ENCODE measurements around the gene HIGD1B. TPM values are rescaled to one million over a fixed set of nuclear protein-coding genes. Genes with fewer than 3 reads are reported as not detected.
A peak's percentile ranks its signal among the peaks of the same experiment; 100 is the strongest.

Gene HIGD1B
- total RNA-seq, 4 donors from 2014 or later, result not detected

DNA sequence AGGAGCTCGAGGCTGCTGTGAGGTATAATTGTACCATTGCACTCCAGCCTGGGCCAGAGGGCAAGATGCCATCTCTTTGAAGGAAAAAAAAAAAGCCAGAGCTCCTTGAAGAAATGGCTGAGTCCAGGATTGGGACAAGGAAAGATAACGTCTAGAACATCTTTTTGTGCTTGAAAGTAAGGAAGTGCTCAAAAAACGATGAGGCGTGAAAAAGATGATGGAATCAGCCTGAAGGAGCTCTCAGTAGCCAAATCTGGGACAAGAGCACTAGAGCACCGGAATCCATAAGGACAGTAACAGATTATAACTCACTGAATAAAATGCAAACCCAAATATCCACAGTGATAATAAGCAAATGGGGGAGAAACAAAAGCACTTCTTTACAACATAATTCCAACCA lies 29.4 kb downstream of the HIGD1B start:
- no peaks in the 10 kb centered on the region for H3K9me3 ChIP-seq
- no peaks in the 10 kb centered on the region for H3K27me3 ChIP-seq
- no peak overlapping the region for H3K4me3 ChIP-seq (replicated peaks in 1 of 3)
- TF ChIP-seq POLR2A (IDR thresholded peaks at IDR 0.05), result no peak
- TF ChIP-seq, protein P1, sequence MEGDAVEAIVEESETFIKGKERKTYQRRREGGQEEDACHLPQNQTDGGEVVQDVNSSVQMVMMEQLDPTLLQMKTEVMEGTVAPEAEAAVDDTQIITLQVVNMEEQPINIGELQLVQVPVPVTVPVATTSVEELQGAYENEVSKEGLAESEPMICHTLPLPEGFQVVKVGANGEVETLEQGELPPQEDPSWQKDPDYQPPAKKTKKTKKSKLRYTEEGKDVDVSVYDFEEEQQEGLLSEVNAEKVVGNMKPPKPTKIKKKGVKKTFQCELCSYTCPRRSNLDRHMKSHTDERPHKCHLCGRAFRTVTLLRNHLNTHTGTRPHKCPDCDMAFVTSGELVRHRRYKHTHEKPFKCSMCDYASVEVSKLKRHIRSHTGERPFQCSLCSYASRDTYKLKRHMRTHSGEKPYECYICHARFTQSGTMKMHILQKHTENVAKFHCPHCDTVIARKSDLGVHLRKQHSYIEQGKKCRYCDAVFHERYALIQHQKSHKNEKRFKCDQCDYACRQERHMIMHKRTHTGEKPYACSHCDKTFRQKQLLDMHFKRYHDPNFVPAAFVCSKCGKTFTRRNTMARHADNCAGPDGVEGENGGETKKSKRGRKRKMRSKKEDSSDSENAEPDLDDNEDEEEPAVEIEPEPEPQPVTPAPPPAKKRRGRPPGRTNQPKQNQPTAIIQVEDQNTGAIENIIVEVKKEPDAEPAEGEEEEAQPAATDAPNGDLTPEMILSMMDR (IDR thresholded peaks at IDR 0.05), result no peak
- peaks cover 40 to 61% of the 10 kb centered on the region in 2 donors for H3K36me3 ChIP-seq
- 75 to 84% methylated on average over 5 of the region's 5 CpGs for WGBS, 2 donors
- DNase-seq, result no peak
- H3K27ac ChIP-seq, result no peak overlapping the region
- no peaks in the 10 kb centered on the region for H3K4me1 ChIP-seq
- intact Hi-C loops (cut with DNase I), result no loop called here

DNA sequence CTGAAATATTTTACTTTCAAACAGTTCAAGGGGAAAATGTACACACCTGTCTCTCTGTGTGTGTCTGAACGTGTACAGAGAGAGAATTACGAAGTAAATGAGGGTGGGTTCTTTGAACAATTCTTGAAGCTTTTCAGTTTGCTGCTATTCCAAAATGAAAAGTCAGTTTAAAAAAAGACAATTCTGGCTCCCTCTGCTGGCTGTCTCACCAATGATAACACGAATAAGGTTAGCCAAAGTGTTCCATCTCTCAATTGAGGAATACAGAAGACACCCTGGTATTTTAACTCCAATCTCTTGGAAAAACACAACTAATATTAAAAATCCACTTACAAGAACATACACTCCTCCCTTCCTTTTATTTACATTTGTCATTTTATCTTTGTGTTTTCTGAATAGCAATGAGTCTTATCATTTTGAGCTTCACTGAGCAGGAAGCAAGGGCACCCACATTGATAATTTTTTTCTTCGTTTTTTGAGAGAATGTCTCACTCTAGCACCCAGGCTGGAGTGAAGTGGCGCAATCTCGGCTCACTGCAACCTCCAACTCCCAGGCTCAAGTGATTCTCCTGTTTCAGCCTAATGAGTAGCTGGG lies 31.0 kb downstream of the HIGD1B start:
- TF ChIP-seq, protein P1 (IDR thresholded peaks at IDR 0.05), result peak in 5 of 6 experiments; percentile 27 to 60 (median 48)
- no peak for TF ChIP-seq POLR2A (IDR thresholded peaks at IDR 0.05)
- WGBS, 2 donors, result 39 to 48% methylated on average over 6 of the region's 6 CpGs
- H3K9me3 ChIP-seq, result no peaks in the 10 kb centered on the region
- peak; percentile 30 to 38 for DNase-seq
- no peak overlapping the region for H3K27ac ChIP-seq
- H3K4me1 ChIP-seq, result no peaks in the 10 kb centered on the region
- no peak overlapping the region for H3K4me3 ChIP-seq (replicated peaks in 1 of 3)
- H3K36me3 ChIP-seq, result peaks cover 54 to 63% of the 10 kb centered on the region in 2 donors
- no peaks in the 10 kb centered on the region for H3K27me3 ChIP-seq
- intact Hi-C loops (cut with DNase I), result no loop called here

DNA sequence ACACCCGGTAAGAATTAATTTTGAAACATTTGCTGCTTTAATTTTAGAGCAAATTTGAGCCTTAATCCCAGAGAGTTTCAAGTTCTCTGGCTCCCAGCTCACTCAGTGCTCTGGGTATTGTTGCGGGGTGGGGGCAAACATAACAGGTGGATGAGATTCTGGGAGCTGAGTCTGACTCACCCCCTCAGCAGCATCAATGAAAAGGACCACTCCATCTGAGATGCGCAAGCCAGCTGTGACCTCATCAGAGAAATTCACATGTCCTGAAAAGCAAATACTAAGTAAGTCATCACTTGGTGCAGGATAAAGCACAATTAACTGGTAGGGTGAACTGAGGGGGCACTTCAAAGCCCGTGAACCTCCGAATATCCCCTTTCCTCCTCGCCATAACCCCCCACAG lies 31.7 kb downstream of the HIGD1B start:
- no peak overlapping the region for H3K4me3 ChIP-seq (replicated peaks in 1 of 3)

DNA sequence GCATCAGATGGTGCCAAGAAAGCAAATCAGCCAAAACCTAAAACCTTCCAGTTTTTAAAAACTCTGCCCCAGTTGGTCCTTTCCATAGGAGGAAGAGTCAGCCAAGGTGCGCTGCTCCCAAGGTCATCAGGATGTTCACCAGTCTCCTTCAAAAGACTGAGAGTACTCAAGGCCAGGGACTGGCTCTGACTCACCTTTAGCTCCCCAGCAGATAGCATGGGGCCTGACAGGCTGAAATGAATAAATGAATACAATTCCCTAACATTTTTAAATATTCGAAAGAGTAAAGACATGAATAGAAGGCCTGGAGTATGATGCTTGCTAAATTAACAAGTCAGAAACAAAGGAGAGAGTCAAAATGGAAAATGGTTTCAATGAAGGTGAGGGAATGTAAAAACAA lies 32.4 kb downstream of the HIGD1B start:
- Histone ChIP-seq H3K4me3 (replicated peaks in 1 of 3) (no peak overlapping the region), H3K27me3 (no peaks in the 10 kb centered on the region), H3K9me3 (no peaks in the 10 kb centered on the region), H3K4me1 (no peaks in the 10 kb centered on the region), H3K36me3 (peaks cover 56 to 65% of the 10 kb centered on the region in 2 donors), H3K27ac (no peak overlapping the region)
- intact Hi-C loops (cut with DNase I), result no loop called here
- TF ChIP-seq, protein P1 (IDR thresholded peaks at IDR 0.05), result no peak
- no peak for DNase-seq
- WGBS, 2 donors, result 98 to 99% methylated on average over 2 of the region's 2 CpGs

More for the DNA sequence above, 31.7 kb downstream of the HIGD1B start:
- no peaks in the 10 kb centered on the region for H3K27me3 ChIP-seq
- H3K4me1 ChIP-seq, result no peaks in the 10 kb centered on the region
- TF ChIP-seq, protein P1 (IDR thresholded peaks at IDR 0.05), result no peak
- TF ChIP-seq POLR2A (IDR thresholded peaks at IDR 0.05), result no peak
- DNase-seq, result no peak
- peaks cover 56 to 66% of the 10 kb centered on the region in 2 donors for H3K36me3 ChIP-seq
- WGBS, 2 donors, result 86 to 90% methylated on average over 5 to 6 of the region's 6 CpGs
- intact Hi-C loops (cut with DNase I), result no loop called here
- no peak overlapping the region for H3K27ac ChIP-seq
- H3K9me3 ChIP-seq, result no peaks in the 10 kb centered on the region

DNA sequence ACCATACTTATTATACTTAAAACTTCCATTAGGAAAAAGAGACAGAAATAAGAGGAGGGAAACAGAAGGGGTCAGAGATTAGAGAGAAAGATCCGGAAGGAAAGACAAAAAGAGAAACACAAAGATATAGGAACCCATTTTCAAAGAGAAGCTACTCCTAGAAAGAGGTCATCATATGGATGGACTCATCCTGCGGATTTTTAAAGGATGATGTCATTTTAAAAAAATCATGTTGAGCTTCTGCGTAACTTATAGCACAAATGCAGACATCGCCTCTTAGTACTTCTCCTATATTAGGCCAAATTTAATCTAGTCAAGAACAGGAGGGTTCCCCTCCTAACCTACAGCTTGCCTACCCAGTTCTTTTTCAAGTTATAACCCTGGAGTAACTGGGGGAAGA lies 33.5 kb downstream of the HIGD1B start:
- TF ChIP-seq, protein P1 (IDR thresholded peaks at IDR 0.05), result no peak
- TF ChIP-seq POLR2A (IDR thresholded peaks at IDR 0.05), result no peak
- Histone ChIP-seq H3K36me3 (peaks cover 56 to 65% of the 10 kb centered on the region in 2 donors), H3K4me1 (no peaks in the 10 kb centered on the region), H3K9me3 (no peaks in the 10 kb centered on the region), H3K4me3 (replicated peaks in 1 of 3) (no peak overlapping the region), H3K27ac (no peak overlapping the region), H3K27me3 (no peaks in the 10 kb centered on the region)
- intact Hi-C loops (cut with DNase I), result no loop called here
- 89 to 94% methylated on average over 4 of the region's 4 CpGs for WGBS, 2 donors
- DNase-seq, result no peak
